Left lobe of liver (tissue), 2 donors: Measurements from ENCODE around the gene NFE2L2. TPM values are rescaled to one million over a fixed set of nuclear protein-coding genes. Genes with fewer than 3 reads are reported as not detected.
"Not testable (repeated sequence)": the region's sequence is repeated elsewhere in the genome, so short reads cannot be mapped to it uniquely, and the experiment has no call there.

Experiments used
- ATAC-seq: fragments of 200-7000 bp; cut with Tn5 transposase; one replicate; pipeline ENCODE4 v1.9.1; 2020; ENCODE audit warnings: mild to moderate bottlenecking, moderate library complexity
- DNase-seq: peaks from one replicate; pipeline ENCODE4 v3.0.0-alpha.2; 2020; ENCODE audit warnings: low spot score
- total RNA-seq: library from RNA; stranded (reverse); gene quantifications from one replicate; pipeline ENCODE4 v1.2.1, GENCODE V29; 2021
- donor health status: DM: no; HTN: no; CAD: no; lungs with moderate emphysema.
- donor health status: DM: no; HTN: yes; CAD: no.

NFE2L2 gene
- total RNA-seq, 1 donor from 2014 or later: 29.2 TPM

GRCh38 chr2:177258059-177258458 lies 6.5 kb downstream of the NFE2L2 start:
- DNase-seq: no peak
- no peak for ATAC-seq

- ATAC-seq: no peak
- DNase-seq: no peak
These were observed 7.1 kb downstream of the NFE2L2 start for GRCh38 chr2:177257471-177257870.

- peak; percentile 44 for ATAC-seq
These were observed 7.8 kb downstream of the NFE2L2 start for GRCh38 chr2:177256695-177257094.

GRCh38 chr2:177256026-177256425 lies 8.5 kb downstream of the NFE2L2 start:
- ATAC-seq (no peak), DNase-seq (no peak)

More at GRCh38 chr2:177256695-177257094, 7.8 kb downstream of the NFE2L2 start:
- DNase-seq: no peak

GRCh38 chr2:177255227-177255601 lies 9.3 kb downstream of the NFE2L2 start:
- ATAC-seq (no peak), DNase-seq (no peak)

- peak; percentile 7 for ATAC-seq
- no peak for DNase-seq
These were observed 9.9 kb downstream of the NFE2L2 start for GRCh38 chr2:177254433-177255226.

GRCh38 chr2:177253704-177254103 lies 10.8 kb downstream of the NFE2L2 start:
- DNase-seq: no peak
- ATAC-seq: no peak

GRCh38 chr2:177252808-177253531 lies 11.6 kb downstream of the NFE2L2 start:
- ATAC-seq (peak; percentile 3), DNase-seq (no peak)

GRCh38 chr2:177251165-177251542 lies 13.4 kb downstream of the NFE2L2 start:
- ATAC-seq (no peak), DNase-seq (no peak)

- ATAC-seq (no peak), DNase-seq (no peak)
These were observed 14.1 kb downstream of the NFE2L2 start for GRCh38 chr2:177250461-177250860.

- no peak for DNase-seq
- ATAC-seq: no peak
These were observed 15.5 kb downstream of the NFE2L2 start for GRCh38 chr2:177249038-177249437.

- no peak for ATAC-seq
These were observed 16.7 kb downstream of the NFE2L2 start for GRCh38 chr2:177247693-177248262.

GRCh38 chr2:177246523-177247030 lies 17.9 kb downstream of the NFE2L2 start:
- not testable (repeated sequence) for ATAC-seq, DNase-seq

More at GRCh38 chr2:177247693-177248262, 16.7 kb downstream of the NFE2L2 start:
- DNase-seq: no peak

- DNase-seq (no peak), ATAC-seq (peak; percentile 10)
These were observed 18.5 kb downstream of the NFE2L2 start for GRCh38 chr2:177246000-177246399.

GRCh38 chr2:177245010-177245422 lies 19.5 kb downstream of the NFE2L2 start:
- no peak for ATAC-seq

GRCh38 chr2:177244244-177244771 lies 20.2 kb downstream of the NFE2L2 start:
- DNase-seq (no peak), ATAC-seq (no peak)

More at GRCh38 chr2:177245010-177245422, 19.5 kb downstream of the NFE2L2 start:
- no peak for DNase-seq

GRCh38 chr2:177243476-177243875 lies 21.1 kb downstream of the NFE2L2 start:
- DNase-seq (no peak), ATAC-seq (no peak)

- DNase-seq (no peak), ATAC-seq (no peak)
These were observed 21.5 kb downstream of the NFE2L2 start for GRCh38 chr2:177243073-177243472.

- ATAC-seq (peak; percentile 30), DNase-seq (no peak)
These were observed 22.2 kb downstream of the NFE2L2 start for GRCh38 chr2:177242121-177242987.

- DNase-seq: no peak
- no peak for ATAC-seq
These were observed 22.8 kb downstream of the NFE2L2 start for GRCh38 chr2:177241711-177242120.
